ENCODE results near the gene TRIP12.

DNA sequence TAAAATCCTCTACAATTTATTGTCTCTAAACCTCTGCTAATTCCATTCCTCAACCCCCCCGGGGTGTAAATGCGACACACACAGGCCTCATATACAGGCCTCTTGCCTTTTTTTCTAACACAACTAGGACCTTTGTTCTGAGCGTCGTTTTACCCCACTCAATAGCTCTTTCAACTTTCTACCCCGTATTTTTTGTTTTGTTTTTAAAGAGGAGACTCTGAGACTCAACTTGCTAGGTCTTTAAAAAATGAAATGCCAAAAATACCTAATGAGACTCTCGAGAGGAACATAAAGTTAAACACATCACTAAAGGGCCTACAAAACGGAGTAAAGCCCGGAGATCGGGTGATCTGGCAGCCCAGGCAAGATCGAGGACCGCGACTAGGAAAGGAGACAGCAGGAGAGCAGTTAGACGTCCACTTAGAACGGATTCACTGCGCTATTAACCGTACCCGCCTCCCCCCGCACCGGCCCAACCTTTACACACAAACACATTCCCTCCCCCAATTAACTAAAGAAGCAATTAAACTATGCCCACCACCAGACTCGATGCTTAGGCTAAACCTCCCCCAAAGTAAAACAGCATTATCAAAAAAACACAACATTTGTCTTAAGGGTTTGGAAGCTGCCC, 1.7 kb downstream of the TRIP12 start:
- TF ChIP-seq, protein P1, sequence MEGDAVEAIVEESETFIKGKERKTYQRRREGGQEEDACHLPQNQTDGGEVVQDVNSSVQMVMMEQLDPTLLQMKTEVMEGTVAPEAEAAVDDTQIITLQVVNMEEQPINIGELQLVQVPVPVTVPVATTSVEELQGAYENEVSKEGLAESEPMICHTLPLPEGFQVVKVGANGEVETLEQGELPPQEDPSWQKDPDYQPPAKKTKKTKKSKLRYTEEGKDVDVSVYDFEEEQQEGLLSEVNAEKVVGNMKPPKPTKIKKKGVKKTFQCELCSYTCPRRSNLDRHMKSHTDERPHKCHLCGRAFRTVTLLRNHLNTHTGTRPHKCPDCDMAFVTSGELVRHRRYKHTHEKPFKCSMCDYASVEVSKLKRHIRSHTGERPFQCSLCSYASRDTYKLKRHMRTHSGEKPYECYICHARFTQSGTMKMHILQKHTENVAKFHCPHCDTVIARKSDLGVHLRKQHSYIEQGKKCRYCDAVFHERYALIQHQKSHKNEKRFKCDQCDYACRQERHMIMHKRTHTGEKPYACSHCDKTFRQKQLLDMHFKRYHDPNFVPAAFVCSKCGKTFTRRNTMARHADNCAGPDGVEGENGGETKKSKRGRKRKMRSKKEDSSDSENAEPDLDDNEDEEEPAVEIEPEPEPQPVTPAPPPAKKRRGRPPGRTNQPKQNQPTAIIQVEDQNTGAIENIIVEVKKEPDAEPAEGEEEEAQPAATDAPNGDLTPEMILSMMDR (IDR thresholded peaks at IDR 0.05), result no peak
- no peak for TF ChIP-seq POLR2A (IDR thresholded peaks at IDR 0.05)
